Parathyroid adenoma (tissue), 2 donors: ENCODE measurements around the gene COL4A2.

Experiments used
- H2AFZ ChIP-seq: fragments of 300-600 bp; sonication (generic); one replicate; pipeline ENCODE4 v1.7.0; 2017; ENCODE audit warnings: antibody characterized with exemption, mild to moderate bottlenecking
- H3K27ac ChIP-seq: fragments of 300-600 bp; sonication (generic); one replicate; pipeline ENCODE4 v1.7.0; 2017
- H3K27me3 ChIP-seq: fragments of 300-600 bp; sonication (generic); one replicate; pipeline ENCODE4 v1.7.0; 2017; ENCODE audit warnings: low read length; ENCODE audit not compliant: control insufficient read depth, insufficient read depth
- H3K36me3 ChIP-seq: fragments of 300-600 bp; sonication (generic); one replicate; pipeline ENCODE4 v1.7.0; 2017; ENCODE audit warnings: low read length; ENCODE audit not compliant: control insufficient read depth, insufficient read depth
- H3K4me1 ChIP-seq: fragments of 300-600 bp; sonication (generic); one replicate; pipeline ENCODE4 v1.7.0; 2017; ENCODE audit warnings: control low read depth
- H3K4me2 ChIP-seq: fragments of 300-600 bp; sonication (generic); one replicate; pipeline ENCODE4 v1.7.0; 2017; ENCODE audit warnings: low read length
- H3K4me3 ChIP-seq: fragments of 300-600 bp; sonication (generic); one replicate; pipeline ENCODE4 v1.7.0; 2017; ENCODE audit warnings: low read depth, low read length
- H3K79me2 ChIP-seq: fragments of 300-600 bp; sonication (generic); one replicate; pipeline ENCODE4 v1.7.0; 2017; ENCODE audit warnings: control low read depth
- H3K9ac ChIP-seq: fragments of 300-600 bp; sonication (generic); one replicate; pipeline ENCODE4 v1.7.0; 2017; ENCODE audit warnings: mild to moderate bottlenecking
- H3K9me3 ChIP-seq: fragments of 300-600 bp; sonication (generic); one replicate; pipeline ENCODE4 v1.7.0; 2017; ENCODE audit warnings: low read length; ENCODE audit not compliant: control insufficient read depth
- CTCF ChIP-seq: fragments of 300-600 bp; sonication (generic); IDR thresholded peaks from one replicate; pipeline ENCODE4 v1.7.0; 2017; ENCODE audit warnings: antibody characterized with exemption, mild to moderate bottlenecking
- donor health status: primary hyperparathyroidism.

The COL4A2 gene

GRCh38 chr13:110408286-110408685 lies 101.2 kb downstream of the COL4A2 start:
- no peak for TF ChIP-seq CTCF
- H3K4me3 ChIP-seq = no peak overlapping the region
- H2AFZ ChIP-seq = no peak overlapping the region
- H3K27ac ChIP-seq = peak overlapping the region; percentile 54
- H3K36me3 ChIP-seq = no peaks in the 10 kb centered on the region
- no peaks in the 10 kb centered on the region for H3K79me2 ChIP-seq
- H3K9ac ChIP-seq = no peak overlapping the region
- H3K4me2 ChIP-seq = no peak overlapping the region
- H3K9me3 ChIP-seq = no peaks in the 10 kb centered on the region
- H3K4me1 ChIP-seq = no peaks in the 10 kb centered on the region
- H3K27me3 ChIP-seq = no peaks in the 10 kb centered on the region

DNA sequence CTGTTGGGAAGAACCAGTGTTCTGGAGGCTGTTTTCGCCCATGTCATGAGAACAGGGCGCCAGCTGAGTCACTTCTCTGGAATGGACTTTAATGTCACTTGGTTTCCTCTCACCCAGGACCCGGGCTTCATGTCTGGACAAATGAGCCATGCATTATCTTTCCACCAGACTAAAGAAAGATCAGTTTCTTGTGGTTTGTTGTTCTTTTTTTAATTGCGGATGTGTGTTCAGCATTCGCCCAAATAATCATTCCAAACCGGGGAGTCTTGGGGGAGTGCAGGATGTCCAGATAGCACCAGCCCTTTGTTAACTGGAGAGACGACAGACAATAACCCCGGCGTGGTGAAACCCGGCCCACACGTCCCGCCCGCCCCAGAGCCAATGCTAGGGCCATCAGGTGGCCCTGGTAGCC lies 102.5 kb downstream of the COL4A2 start:
- H3K79me2 ChIP-seq = no peaks in the 10 kb centered on the region
- no peak overlapping the region for H3K9ac ChIP-seq
- no peaks in the 10 kb centered on the region for H3K9me3 ChIP-seq
- no peak overlapping the region for H3K4me2 ChIP-seq
- no peaks in the 10 kb centered on the region for H3K27me3 ChIP-seq
- peak overlapping the region; percentile 51 for H3K27ac ChIP-seq
- TF ChIP-seq CTCF = no peak
- H3K4me1 ChIP-seq = no peaks in the 10 kb centered on the region
- H3K4me3 ChIP-seq = no peak overlapping the region
- H3K36me3 ChIP-seq = no peaks in the 10 kb centered on the region
- H2AFZ ChIP-seq = no peak overlapping the region

DNA sequence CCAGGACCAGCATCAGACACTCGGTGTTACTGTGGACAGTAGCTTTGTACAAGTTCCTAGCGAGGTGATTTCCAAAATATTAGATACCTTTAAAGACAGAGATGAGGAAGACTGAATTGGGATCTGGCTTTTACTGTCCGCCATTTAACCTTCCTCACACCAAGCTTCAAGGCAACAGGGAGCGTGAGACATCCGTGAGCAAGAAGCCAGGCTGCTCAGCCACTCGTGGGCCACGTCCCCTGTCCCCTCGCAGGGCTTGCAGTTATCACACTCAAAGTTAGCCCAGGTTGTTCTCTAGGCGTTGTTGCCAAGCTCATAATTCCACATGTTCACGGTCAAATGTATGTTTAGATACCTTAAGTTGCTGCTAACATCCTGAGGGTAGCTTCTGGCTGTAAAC lies 102.9 kb downstream of the COL4A2 start:
- H3K36me3 ChIP-seq = no peaks in the 10 kb centered on the region
- no peaks in the 10 kb centered on the region for H3K9me3 ChIP-seq
- H3K27me3 ChIP-seq = no peaks in the 10 kb centered on the region
- TF ChIP-seq CTCF = no peak
- H3K4me3 ChIP-seq = no peak overlapping the region
- H3K27ac ChIP-seq = peak overlapping the region; percentile 51
- H3K9ac ChIP-seq = no peak overlapping the region
- no peaks in the 10 kb centered on the region for H3K4me1 ChIP-seq
- H3K4me2 ChIP-seq = no peak overlapping the region
- no peaks in the 10 kb centered on the region for H3K79me2 ChIP-seq
- H2AFZ ChIP-seq = no peak overlapping the region

DNA sequence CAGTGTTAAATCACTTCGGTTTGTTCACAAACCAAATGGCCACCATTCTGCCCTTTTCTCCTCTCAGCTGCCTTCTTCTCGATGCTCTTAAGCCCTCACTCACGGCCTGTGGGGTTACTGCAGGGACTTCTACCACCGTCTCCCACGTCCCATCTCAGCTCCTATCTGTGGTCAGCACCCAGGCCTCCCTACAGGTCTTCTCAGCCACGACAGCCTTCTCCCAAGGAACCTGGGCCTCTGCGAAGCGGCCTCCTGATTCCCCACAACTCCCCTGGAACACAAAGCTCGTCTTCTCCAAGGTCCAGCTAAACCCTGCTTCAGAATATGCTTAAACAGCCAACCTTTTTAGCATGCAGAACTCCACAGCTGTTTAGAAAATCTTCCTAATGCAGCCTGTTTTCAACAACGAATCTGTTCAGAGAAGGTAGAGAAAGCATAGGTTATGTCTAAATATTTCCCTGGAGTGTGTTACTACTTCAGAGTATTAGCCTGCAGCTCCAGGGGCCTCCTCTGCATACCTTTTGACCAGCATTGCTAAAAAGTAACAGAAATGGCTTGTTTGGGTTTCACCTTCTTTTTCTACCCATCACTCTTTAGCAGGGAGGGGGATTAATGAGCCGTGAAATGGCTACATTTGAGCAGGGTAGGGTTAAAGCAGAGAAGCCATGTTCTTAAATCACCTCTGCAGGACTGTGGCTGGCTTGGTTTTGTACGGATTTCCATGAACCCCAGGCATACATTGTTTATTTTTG lies 104.0 kb downstream of the COL4A2 start:
- H3K9ac ChIP-seq = no peak overlapping the region
- no peak for TF ChIP-seq CTCF
- H3K4me2 ChIP-seq = no peak overlapping the region
- no peaks in the 10 kb centered on the region for H3K79me2 ChIP-seq
- H3K4me3 ChIP-seq = no peak overlapping the region
- H3K27me3 ChIP-seq = no peaks in the 10 kb centered on the region
- no peak overlapping the region for H2AFZ ChIP-seq
- H3K4me1 ChIP-seq = no peaks in the 10 kb centered on the region
- peak overlapping the region; percentile 63 for H3K27ac ChIP-seq
- H3K9me3 ChIP-seq = no peaks in the 10 kb centered on the region
- H3K36me3 ChIP-seq = no peaks in the 10 kb centered on the region

GRCh38 chr13:110411688-110412059 lies 104.6 kb downstream of the COL4A2 start:
- no peak for TF ChIP-seq CTCF
- Histone ChIP-seq H3K27ac (peak overlapping the region; percentile 63), H3K36me3 (no peaks in the 10 kb centered on the region), H3K9me3 (no peaks in the 10 kb centered on the region), H3K79me2 (no peaks in the 10 kb centered on the region), H3K4me1 (no peaks in the 10 kb centered on the region), H3K4me2 (no peak overlapping the region), H3K27me3 (no peaks in the 10 kb centered on the region), H3K9ac (no peak overlapping the region), H2AFZ (no peak overlapping the region), H3K4me3 (no peak overlapping the region)
